Stimulated activated naive CD8-positive, alpha-beta T cell treated with anti-CD3 and anti-CD28 coated beads, Interleukin-15, Interleukin-2, amounts not matched to agents 100 ng/mL and 50 ng/mL, for 24 hours (primary cell): Measurements from ENCODE around the gene CLEC2L.
"Not testable (repeated sequence)": the region's sequence is repeated elsewhere in the genome, so short reads cannot be mapped to it uniquely, and the experiment has no call there.

Experiments used
- H3K27ac Mint-ChIP-seq: one replicate; pipeline ENCODE4 v1.8.0; 2021; ENCODE audit warnings: mild to moderate bottlenecking, mixed read lengths
- H3K27me3 Mint-ChIP-seq: one replicate; pipeline ENCODE4 v1.8.0; 2021; ENCODE audit warnings: mixed read lengths
- H3K36me3 Mint-ChIP-seq: one replicate; pipeline ENCODE4 v1.8.0; 2021; ENCODE audit warnings: low read depth, mixed read lengths
- H3K4me1 Mint-ChIP-seq: one replicate; pipeline ENCODE4 v1.8.0; 2021; ENCODE audit warnings: low read depth, mixed read lengths
- H3K4me3 Mint-ChIP-seq: one replicate; pipeline ENCODE4 v1.8.0; 2021; ENCODE audit warnings: mild to moderate bottlenecking, mixed read lengths
- H3K9me3 Mint-ChIP-seq: one replicate; pipeline ENCODE4 v1.8.0; 2021; ENCODE audit warnings: mixed read lengths

CLEC2L gene

GRCh38 chr7:139534966-139535651, 11.6 kb downstream of the CLEC2L start:
- Mint-ChIP-seq H3K27ac (no peak overlapping the region), H3K9me3 (no peaks in the 10 kb centered on the region), H3K27me3 (peaks cover 11% of the 10 kb centered on the region), H3K4me1 (no peaks in the 10 kb centered on the region), H3K36me3 (no peaks in the 10 kb centered on the region), H3K4me3 (no peak overlapping the region)

GRCh38 chr7:139536152-139536551, 12.7 kb downstream of the CLEC2L start:
- H3K9me3 Mint-ChIP-seq: no peaks in the 10 kb centered on the region
- no peaks in the 10 kb centered on the region for H3K4me1 Mint-ChIP-seq
- H3K4me3 Mint-ChIP-seq: no peak overlapping the region
- no peak overlapping the region for H3K27ac Mint-ChIP-seq
- no peaks in the 10 kb centered on the region for H3K36me3 Mint-ChIP-seq
- peaks cover 11% of the 10 kb centered on the region for H3K27me3 Mint-ChIP-seq

GRCh38 chr7:139538881-139539635, 15.6 kb downstream of the CLEC2L start:
- Mint-ChIP-seq H3K36me3 (no peaks in the 10 kb centered on the region), H3K27me3 (peaks cover 4% of the 10 kb centered on the region), H3K4me1 (no peaks in the 10 kb centered on the region), H3K27ac (no peak overlapping the region), H3K9me3 (no peaks in the 10 kb centered on the region), H3K4me3 (no peak overlapping the region)

- Mint-ChIP-seq H3K36me3 (no peaks in the 10 kb centered on the region), H3K4me3 (no peak overlapping the region), H3K4me1 (no peaks in the 10 kb centered on the region), H3K27ac (no peak overlapping the region), H3K9me3 (no peaks in the 10 kb centered on the region), H3K27me3 (no peaks in the 10 kb centered on the region)
Observed at GRCh38 chr7:139540203-139540602, 16.7 kb downstream of the CLEC2L start.

- Mint-ChIP-seq H3K36me3 (no peaks in the 10 kb centered on the region), H3K27ac (no peak overlapping the region), H3K4me1 (no peaks in the 10 kb centered on the region), H3K4me3 (no peak overlapping the region), H3K27me3 (no peaks in the 10 kb centered on the region), H3K9me3 (no peaks in the 10 kb centered on the region)
Observed at GRCh38 chr7:139541600-139542307, 18.3 kb downstream of the CLEC2L start.

GRCh38 chr7:139542308-139543151, 19.0 kb downstream of the CLEC2L start:
- Mint-ChIP-seq H3K27ac (no peak overlapping the region), H3K36me3 (no peaks in the 10 kb centered on the region), H3K27me3 (no peaks in the 10 kb centered on the region), H3K9me3 (no peaks in the 10 kb centered on the region), H3K4me3 (no peak overlapping the region), H3K4me1 (no peaks in the 10 kb centered on the region)

- Mint-ChIP-seq H3K4me3 (no peak overlapping the region), H3K4me1 (no peaks in the 10 kb centered on the region), H3K36me3 (no peaks in the 10 kb centered on the region), H3K27ac (no peak overlapping the region), H3K9me3 (no peaks in the 10 kb centered on the region), H3K27me3 (no peaks in the 10 kb centered on the region)
Observed at GRCh38 chr7:139543801-139544603, 20.5 kb downstream of the CLEC2L start.

- Mint-ChIP-seq H3K27ac (no peak overlapping the region), H3K4me1 (no peaks in the 10 kb centered on the region), H3K36me3 (no peaks in the 10 kb centered on the region), H3K9me3 (no peaks in the 10 kb centered on the region), H3K27me3 (no peaks in the 10 kb centered on the region), H3K4me3 (no peak overlapping the region)
Observed at GRCh38 chr7:139544645-139545044, 21.2 kb downstream of the CLEC2L start.

- no peaks in the 10 kb centered on the region for H3K36me3 Mint-ChIP-seq
- H3K27me3 Mint-ChIP-seq: no peaks in the 10 kb centered on the region
- H3K9me3 Mint-ChIP-seq: no peaks in the 10 kb centered on the region
- no peak overlapping the region for H3K4me3 Mint-ChIP-seq
- H3K27ac Mint-ChIP-seq: no peak overlapping the region
- H3K4me1 Mint-ChIP-seq: no peaks in the 10 kb centered on the region
Observed at GRCh38 chr7:139548302-139549028, 25.0 kb downstream of the CLEC2L start.

- H3K4me1 Mint-ChIP-seq, H3K27ac Mint-ChIP-seq, H3K27me3 Mint-ChIP-seq, H3K36me3 Mint-ChIP-seq, H3K9me3 Mint-ChIP-seq, H3K4me3 Mint-ChIP-seq: not testable (repeated sequence)
Observed at GRCh38 chr7:139553991-139554700, 30.7 kb downstream of the CLEC2L start.

- H3K36me3 Mint-ChIP-seq: peaks cover 4% of the 10 kb centered on the region
- H3K9me3 Mint-ChIP-seq: peaks cover 4% of the 10 kb centered on the region
- H3K4me1 Mint-ChIP-seq: no peaks in the 10 kb centered on the region
- peaks cover 3% of the 10 kb centered on the region for H3K27me3 Mint-ChIP-seq
- no peak overlapping the region for H3K4me3 Mint-ChIP-seq
- H3K27ac Mint-ChIP-seq: no peak overlapping the region
Observed at GRCh38 chr7:139557857-139558581, 34.5 kb downstream of the CLEC2L start.

GRCh38 chr7:139559364-139560105, 36.0 kb downstream of the CLEC2L start:
- H3K4me1 Mint-ChIP-seq: no peaks in the 10 kb centered on the region
- H3K27me3 Mint-ChIP-seq: peaks cover 3% of the 10 kb centered on the region
- no peak overlapping the region for H3K27ac Mint-ChIP-seq
- no peak overlapping the region for H3K4me3 Mint-ChIP-seq
- H3K36me3 Mint-ChIP-seq: peaks cover 4% of the 10 kb centered on the region
- H3K9me3 Mint-ChIP-seq: peaks cover 4% of the 10 kb centered on the region
